HG02610 (cell line): ENCODE results near the gene FOXL3.
"Not testable (repeated sequence)": the region's sequence is repeated elsewhere in the genome, so short reads cannot be mapped to it uniquely, and the experiment has no call there.

Experiments
- ATAC-seq: cut with Tn5 transposase; IDR thresholded peaks from one replicate; pipeline ENCODE4 v1.9.1; 2021; ENCODE audit warnings: mild to moderate bottlenecking, moderate library complexity; ENCODE audit not compliant: unreplicated experiment

Gene FOXL3

GRCh38 chr7:286266-286665 is 3.7 kb upstream of the FOXL3 start:
- no peak for ATAC-seq

- no peak for ATAC-seq
Measured at GRCh38 chr7:288671-289101, 1.3 kb upstream of the FOXL3 start.

DNA sequence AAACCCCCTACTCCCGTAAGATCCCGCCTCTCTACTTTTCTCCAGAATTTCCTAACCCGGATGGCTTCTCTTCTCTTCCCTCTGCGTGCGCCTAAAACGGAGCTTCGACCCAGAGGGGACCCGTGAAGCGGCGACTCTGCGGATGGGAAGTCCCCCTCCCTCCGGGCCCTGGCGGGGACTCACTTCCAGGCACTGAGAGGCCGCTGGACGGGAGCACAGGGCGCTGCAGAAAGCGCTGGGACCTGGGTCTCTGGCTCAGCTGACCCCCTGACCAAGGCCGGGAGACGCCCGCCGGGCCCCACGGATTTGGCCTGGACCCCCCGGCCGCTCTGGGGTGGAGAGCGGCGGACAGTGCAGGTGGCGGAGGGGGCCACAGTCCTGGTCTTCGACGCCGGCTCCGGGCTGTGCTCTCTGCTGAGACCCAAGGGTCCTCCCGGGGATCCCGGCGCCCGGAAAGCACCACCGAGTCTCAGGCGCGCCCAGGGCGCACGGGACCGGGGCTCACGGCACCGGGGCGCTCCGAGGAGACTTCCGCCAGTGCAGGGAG is 688 bp upstream of the FOXL3 start:
- no peak for ATAC-seq

DNA sequence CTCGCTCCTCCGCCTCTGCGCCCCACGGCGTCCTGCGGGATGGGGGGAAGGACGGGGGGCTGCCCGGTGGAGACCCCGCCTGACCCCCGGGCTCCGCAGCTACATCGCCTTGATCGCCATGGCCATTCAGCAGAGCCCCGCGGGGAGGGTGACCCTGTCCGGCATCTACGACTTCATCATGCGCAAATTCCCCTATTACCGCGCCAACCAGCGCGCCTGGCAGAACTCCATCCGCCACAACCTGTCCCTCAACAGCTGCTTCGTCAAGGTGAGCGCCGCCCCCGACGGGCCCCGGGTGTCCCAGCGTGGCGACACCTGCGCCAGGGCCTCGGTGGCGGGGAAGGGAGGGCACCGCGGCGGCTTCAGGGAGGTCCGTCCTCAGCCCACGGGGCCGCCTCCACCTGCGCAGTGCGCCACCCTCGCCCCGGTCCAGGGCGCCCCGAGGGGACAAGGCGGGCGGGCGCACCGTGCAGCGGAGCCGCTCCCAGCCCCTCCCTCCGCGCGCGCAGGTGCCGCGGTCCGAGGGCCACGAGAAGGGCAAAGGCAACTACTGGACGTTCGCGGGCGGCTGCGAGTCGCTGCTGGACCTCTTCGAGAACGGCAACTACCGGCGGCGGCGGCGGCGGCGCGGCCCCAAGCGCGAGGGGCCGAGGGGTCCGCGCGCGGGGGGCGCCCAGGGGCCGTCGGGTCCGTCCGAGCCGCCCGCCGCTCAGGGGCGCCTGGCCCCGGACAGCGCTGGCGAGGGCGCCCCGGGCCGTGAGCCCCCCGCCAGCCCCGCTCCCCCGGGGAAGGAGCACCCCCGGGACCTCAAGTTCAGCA is 793 bp downstream of the FOXL3 start:
- ATAC-seq, result no peak

GRCh38 chr7:291373-292092 is 1.6 kb downstream of the FOXL3 start:
- no peak for ATAC-seq

DNA sequence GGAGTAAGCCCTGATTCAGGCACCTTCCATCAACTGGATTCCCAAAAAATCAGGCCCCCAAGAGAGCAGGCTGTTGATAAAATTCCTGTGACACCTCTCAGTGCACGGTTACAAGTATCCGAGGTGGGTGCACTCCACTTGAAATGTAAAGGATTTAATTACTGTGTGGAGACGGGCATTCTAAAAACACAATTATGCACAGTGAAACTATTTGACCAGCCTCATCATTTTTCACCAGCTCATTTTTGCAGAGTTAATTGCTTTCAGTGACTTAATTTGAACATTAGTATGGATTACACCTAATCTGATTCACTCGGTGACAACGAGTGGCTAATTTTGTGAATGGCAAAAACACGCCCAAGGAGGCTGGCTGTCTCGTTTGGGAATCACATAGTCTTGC is 2.3 kb downstream of the FOXL3 start:
- no peak for ATAC-seq

GRCh38 chr7:292826-293225 is 2.9 kb downstream of the FOXL3 start:
- ATAC-seq, result no peak

DNA sequence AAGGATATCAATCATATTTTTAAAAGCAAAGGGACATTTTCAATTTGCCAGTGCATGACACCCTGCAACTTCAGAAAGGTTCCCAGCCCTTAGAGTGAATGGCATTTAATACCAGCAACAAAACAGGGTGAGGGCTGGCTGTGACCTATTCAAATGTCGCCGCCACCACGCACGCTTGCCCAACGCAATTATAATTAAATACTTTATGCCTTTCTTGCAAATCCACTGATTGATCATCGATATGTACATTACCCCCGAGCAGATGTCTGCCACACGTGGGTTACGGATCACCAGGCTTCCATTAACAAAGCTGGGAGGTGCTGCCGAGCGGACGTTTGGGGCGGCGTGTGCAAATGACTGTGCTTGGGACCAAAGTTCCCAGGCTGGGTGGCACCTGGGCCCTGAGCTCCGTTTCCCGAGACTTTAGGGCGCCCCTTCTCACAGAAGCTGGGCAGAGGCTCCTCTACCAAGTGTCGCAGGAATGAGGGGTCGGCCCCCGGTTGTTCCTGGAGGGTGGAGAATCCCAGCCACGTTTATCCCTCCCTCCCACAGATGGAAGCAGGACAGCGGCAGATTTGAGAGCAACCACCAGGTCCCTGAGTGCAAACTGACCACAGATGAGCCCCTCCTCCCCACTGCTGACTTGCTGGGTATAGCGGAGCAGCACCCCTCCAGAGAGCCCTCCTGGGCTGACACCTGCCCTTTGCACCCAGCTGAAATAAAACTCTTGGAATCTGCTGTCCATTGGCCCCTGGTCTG is 3.9 kb downstream of the FOXL3 start:
- no peak for ATAC-seq

GRCh38 chr7:294440-295154 is 4.6 kb downstream of the FOXL3 start:
- no peak for ATAC-seq

DNA sequence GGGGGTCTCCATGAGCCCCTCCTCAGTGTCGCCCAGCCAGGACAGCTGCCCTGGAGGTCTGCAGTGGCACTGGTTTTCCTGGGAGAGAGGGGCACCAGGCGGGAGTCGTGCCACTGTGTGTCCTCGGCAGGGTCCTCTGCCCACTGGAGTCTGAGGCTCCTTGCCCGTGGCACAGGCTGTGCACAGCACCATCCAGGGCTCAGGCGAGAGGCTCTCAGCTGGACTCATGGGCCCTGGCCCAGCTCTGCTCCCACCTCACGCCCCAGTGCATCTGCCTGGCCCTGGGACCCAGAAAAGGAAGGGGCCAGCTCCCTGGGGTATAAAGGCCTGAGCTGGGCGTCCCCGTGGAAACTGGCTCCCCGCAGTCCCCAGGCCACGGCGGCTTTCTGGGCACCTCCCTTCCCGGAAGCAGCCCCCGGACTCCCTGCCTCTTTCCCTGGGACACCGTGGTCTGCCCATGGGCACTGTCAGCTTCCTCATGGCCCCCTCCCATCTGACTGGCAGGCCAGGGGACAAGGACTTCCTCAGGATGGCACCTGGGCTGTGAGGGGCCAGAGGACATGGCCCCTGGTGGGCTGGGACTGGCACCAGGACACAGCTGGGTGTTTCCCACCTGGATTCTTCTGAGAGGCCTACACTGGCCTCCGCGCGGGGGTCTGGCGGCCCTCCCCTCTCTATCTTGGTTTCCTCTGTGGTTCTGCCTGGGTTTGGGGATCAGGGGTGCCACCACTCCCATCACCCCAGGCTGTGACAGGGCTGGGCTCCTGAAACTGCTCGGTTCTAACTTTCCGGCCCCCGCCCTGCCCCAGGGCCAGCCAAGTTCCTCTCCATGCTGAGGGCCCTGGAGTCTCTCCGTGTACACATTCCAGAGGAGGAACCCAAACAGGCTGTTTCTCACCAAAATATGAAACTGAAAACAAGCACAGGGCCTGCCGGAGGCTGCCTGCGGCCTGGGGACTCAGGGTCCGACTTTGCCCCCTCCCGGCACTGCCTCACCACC is 5.5 kb downstream of the FOXL3 start:
- ATAC-seq, result no peak

GRCh38 chr7:296373-296945 is 6.5 kb downstream of the FOXL3 start:
- ATAC-seq, result no peak

GRCh38 chr7:297141-297540 is 7.2 kb downstream of the FOXL3 start:
- not testable (repeated sequence) for ATAC-seq

DNA sequence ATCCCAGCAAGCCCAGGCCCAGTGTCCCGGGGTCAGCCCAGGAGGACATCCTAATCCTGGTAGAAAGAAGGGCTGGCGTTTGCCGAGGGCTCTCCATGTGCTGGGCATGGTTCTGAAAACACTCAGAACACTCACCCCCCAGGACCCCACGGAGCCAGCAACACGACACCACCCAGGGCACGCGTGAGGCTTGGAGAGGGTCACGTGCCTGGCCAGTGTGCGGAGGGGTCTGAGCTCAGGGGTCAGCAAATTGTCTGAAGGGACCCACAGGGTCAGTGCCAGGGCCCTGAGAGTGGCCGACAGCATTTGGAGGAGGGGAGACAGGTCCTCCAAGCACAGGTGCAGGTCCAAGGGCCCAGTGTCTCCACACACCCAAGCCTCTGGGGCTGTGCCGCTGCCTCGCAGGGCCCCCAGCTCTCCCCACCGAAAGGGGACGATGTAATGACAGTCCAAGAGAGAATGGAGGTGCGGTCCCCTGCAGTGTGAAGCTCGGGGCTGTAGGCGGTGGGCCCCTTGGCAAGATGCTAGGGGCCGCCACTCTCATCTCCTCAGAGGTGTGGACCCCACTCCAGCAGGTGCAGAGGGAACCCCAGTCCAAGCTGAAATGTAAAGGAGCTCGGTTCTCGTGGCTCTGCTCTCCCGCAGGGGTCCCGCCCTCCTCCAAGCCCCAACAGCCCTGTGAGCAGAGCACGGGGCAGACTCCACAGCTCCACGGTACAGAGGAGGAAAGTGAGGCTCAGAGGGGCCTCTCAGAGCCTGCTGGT is 7.8 kb downstream of the FOXL3 start:
- ATAC-seq, result no peak

DNA sequence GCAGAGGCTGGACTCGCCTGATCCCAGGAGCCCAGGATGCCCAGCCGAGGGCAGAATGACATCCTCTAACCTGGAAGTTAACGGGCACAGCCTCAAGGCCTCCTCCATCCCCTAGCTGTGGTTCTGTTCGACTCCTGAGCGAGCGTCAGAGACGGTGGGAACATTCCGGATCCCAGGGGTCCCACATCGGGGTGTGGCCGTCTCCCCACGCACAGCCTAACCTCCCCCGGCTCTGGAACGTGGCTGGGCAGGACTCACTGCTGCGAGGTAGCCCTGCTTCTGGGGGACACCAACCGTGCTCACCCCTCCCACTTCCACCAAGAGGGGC is 8.4 kb downstream of the FOXL3 start:
- no peak for ATAC-seq

GRCh38 chr7:298743-299142 is 8.8 kb downstream of the FOXL3 start:
- no peak for ATAC-seq

DNA sequence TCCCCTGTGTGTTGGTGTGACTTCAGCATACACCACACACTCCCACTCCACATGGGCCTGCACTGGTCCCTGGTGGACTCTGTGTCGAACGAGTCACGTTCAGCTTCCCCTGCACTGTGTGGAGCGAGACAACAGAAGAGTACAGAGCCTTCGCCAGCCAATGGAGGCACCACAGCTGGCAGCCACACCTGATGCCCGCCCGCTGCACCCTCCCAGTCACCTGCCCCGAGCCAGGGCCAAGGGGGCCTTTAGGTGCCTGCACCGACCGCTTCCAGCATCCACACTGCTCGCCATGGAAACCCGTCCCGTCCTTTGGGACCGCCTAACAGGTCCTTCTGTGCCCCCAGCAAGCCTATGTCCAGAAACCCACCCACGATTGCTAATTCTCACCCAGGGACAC is 9.2 kb downstream of the FOXL3 start:
- ATAC-seq, result no peak

DNA sequence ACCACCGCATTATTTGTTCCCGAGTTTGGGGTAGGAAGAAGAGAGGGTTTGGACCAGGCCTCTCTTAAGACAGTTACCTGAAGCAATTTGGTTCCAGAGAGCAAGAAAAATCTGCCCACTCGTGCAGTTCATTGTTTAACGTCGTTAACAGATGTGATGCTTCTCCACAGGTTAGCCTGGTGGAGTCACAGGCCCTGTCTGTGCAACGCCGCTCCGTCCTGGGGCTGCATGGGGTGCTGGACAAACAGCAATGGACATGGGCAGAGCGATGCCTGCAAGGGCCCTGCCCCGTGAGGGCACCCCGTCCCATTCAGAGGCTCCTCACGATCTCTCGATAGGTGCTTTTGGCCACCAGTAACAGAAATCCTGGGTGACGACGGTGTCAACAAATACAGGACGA is 9.7 kb downstream of the FOXL3 start:
- ATAC-seq, result no peak

- no peak for ATAC-seq
Measured at GRCh38 chr7:300048-300447, 10.1 kb downstream of the FOXL3 start.
